ENCODE results near the gene KAT6B. TPM values are rescaled to one million over a fixed set of nuclear protein-coding genes. Genes with fewer than 3 reads are reported as not detected.

KAT6B gene
- total RNA-seq, 1 donor from 2014 or later, result 48.3 TPM

- DNase-seq (ENCODE audit: extremely low spot score, unreplicated experiment), result no peak
- no peak overlapping the region for H3K4me3 Mint-ChIP-seq
- peaks cover 36% of the 10 kb centered on the region for H3K4me1 Mint-ChIP-seq (ENCODE audit: unreplicated experiment)
- H3K27me3 Mint-ChIP-seq, result no peaks in the 10 kb centered on the region
- TF ChIP-seq CTCF (conservative IDR thresholded peaks at IDR 0.05), result no peak
- no peaks in the 10 kb centered on the region for H3K9me3 Mint-ChIP-seq
- H3K36me3 Mint-ChIP-seq, result peaks cover 11% of the 10 kb centered on the region
- H3K27ac Mint-ChIP-seq, result no peak overlapping the region
Measured at GRCh38 chr10:74958316-74958715, 131.9 kb downstream of the KAT6B start.

- TF ChIP-seq CTCF (conservative IDR thresholded peaks at IDR 0.05), result no peak
- Mint-ChIP-seq H3K36me3 (peaks cover 18% of the 10 kb centered on the region), H3K27me3 (no peaks in the 10 kb centered on the region), H3K4me3 (no peak overlapping the region), H3K4me1 (ENCODE audit: unreplicated experiment) (peaks cover 33% of the 10 kb centered on the region), H3K9me3 (peaks cover 4% of the 10 kb centered on the region), H3K27ac (no peak overlapping the region)
- DNase-seq (ENCODE audit: extremely low spot score, unreplicated experiment), result no peak
Measured at GRCh38 chr10:74960670-74961069, 134.3 kb downstream of the KAT6B start.

- DNase-seq (ENCODE audit: extremely low spot score, unreplicated experiment), result no peak
- H3K27me3 Mint-ChIP-seq, result no peaks in the 10 kb centered on the region
- TF ChIP-seq CTCF (conservative IDR thresholded peaks at IDR 0.05), result no peak
- peaks cover 4% of the 10 kb centered on the region for H3K9me3 Mint-ChIP-seq
- peaks cover 18% of the 10 kb centered on the region for H3K36me3 Mint-ChIP-seq
- no peak overlapping the region for H3K27ac Mint-ChIP-seq
- no peak overlapping the region for H3K4me3 Mint-ChIP-seq
- peaks cover 27% of the 10 kb centered on the region for H3K4me1 Mint-ChIP-seq (ENCODE audit: unreplicated experiment)
Measured at GRCh38 chr10:74962517-74962916, 136.1 kb downstream of the KAT6B start.

- no peak overlapping the region for H3K4me3 Mint-ChIP-seq
- H3K9me3 Mint-ChIP-seq, result peaks cover 4% of the 10 kb centered on the region
Measured at GRCh38 chr10:74963549-74963948, 137.1 kb downstream of the KAT6B start.

GRCh38 chr10:74967911-74968666, 141.7 kb downstream of the KAT6B start:
- Mint-ChIP-seq H3K36me3 (peaks cover 14% of the 10 kb centered on the region), H3K4me1 (ENCODE audit: unreplicated experiment) (peaks cover 27% of the 10 kb centered on the region), H3K27ac (peak overlapping the region; percentile 48), H3K9me3 (peaks cover 4% of the 10 kb centered on the region), H3K27me3 (no peaks in the 10 kb centered on the region), H3K4me3 (peak overlapping the region; percentile 26)
- no peak for TF ChIP-seq CTCF (conservative IDR thresholded peaks at IDR 0.05)
- DNase-seq (ENCODE audit: extremely low spot score, unreplicated experiment), result no peak

More at GRCh38 chr10:74963549-74963948, 137.1 kb downstream of the KAT6B start:
- no peak for TF ChIP-seq CTCF (conservative IDR thresholded peaks at IDR 0.05)
- Mint-ChIP-seq H3K27ac (no peak overlapping the region), H3K36me3 (peaks cover 18% of the 10 kb centered on the region), H3K27me3 (no peaks in the 10 kb centered on the region), H3K4me1 (ENCODE audit: unreplicated experiment) (peaks cover 27% of the 10 kb centered on the region)
- DNase-seq (ENCODE audit: extremely low spot score, unreplicated experiment), result no peak
